ENCODE results near the gene SPATA9. TPM values are rescaled to one million over a fixed set of nuclear protein-coding genes. Genes with fewer than 3 reads are reported as not detected.

Gene SPATA9
- total and polyA plus RNA-seq, 2 of the 8 experiments (the other 6 are each of a cell fraction or from before 2014, with no cell fraction given) = not detected

DNA sequence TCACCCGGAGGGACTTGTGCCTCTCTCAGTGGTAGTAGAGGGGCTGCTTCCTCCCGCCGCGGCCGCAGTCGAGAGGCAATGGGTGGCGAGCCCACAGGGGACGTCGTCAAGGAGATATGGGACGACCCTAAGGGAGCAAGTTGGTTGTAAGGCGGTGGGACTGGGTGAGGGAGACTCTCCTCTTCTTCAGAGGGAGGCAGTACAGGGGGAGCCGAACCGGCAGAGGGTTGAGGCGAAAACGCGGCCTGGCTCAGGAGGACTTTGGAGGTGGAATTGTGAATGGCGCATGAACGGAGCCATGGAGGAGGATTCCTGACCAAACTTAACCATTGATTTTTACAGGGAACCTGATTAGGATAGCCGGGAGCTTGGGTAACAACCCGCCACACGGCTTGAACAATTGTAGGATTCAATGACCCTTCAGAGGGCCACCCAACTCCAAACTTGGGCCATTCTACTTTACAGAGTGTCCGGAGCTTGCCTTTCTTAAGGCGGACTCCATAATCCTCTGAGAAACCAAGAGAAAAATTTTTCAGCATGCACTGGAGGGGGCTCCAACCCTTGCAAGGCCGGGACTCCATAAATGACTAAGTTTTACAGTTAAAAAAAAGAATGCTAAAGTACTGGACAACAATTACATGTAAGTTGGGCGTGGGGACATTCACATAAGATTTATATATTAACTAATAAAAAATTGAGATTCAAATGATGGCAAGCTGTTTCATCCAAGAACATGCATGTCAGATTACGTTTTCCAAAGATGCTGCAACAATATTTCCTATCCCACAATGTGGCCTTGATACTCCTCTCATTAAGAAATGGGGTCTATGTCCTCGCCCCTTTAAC, 28.9 kb upstream of the SPATA9 start (continued):
- TF ChIP-seq ATF3 (IDR thresholded peaks at IDR 0.05; ENCODE audit: insufficient read depth, low read depth, low read length) (no peak), POU5F1 (IDR thresholded peaks at IDR 0.05; ENCODE audit: low read depth, low read length) (no peak), SP1 (IDR thresholded peaks at IDR 0.05; ENCODE audit: low read depth, low read length) (peak; percentile 96), USF2 (IDR thresholded peaks at IDR 0.05; ENCODE audit: low read length) (no peak), POLR2A (IDR thresholded peaks at IDR 0.05; ENCODE audit: control extremely low read depth in 1 of 2, low read depth in 2 of 2, low read length in 2 of 2) (no peak), CHD2 (IDR thresholded peaks at IDR 0.05; ENCODE audit: low read length) (no peak), POLR2AphosphoS5 (IDR thresholded peaks at IDR 0.05; ENCODE audit: low read depth, low read length) (no peak), GABPA (IDR thresholded peaks at IDR 0.05; ENCODE audit: borderline replicate concordance, insufficient read depth, low read length) (no peak), SIN3A (conservative IDR thresholded peaks at IDR 0.05 in 1 of 2, IDR thresholded peaks at IDR 0.05 in 1 of 2; ENCODE audit: low read depth in 1 of 2, low read length in 2 of 2) (no peak), CTBP2 (IDR thresholded peaks at IDR 0.05; ENCODE audit: borderline replicate concordance, insufficient read depth, insufficient read length, low read length) (peak; percentile 39), CTCF (IDR thresholded peaks at IDR 0.05; ENCODE audit: control extremely low read depth in 1 of 3, insufficient read depth in 1 of 3, low read depth in 1 of 3, low read length in 3 of 3) (no peak), EP300 (IDR thresholded peaks at IDR 0.05; ENCODE audit: borderline replicate concordance in 1 of 2, low read depth in 2 of 2, low read length in 2 of 2) (no peak), CREB1 (IDR thresholded peaks at IDR 0.05) (no peak), RXRA (IDR thresholded peaks at IDR 0.05; ENCODE audit: insufficient read depth, low read depth, low read length) (no peak), RAD21 (IDR thresholded peaks at IDR 0.05 in 1 of 2, conservative IDR thresholded peaks at IDR 0.05 in 1 of 2; ENCODE audit: low read depth in 2 of 2, low read length in 2 of 2) (no peak), ZNF274 (IDR thresholded peaks at IDR 0.05; ENCODE audit: borderline replicate concordance, extremely low read depth, low read length) (no peak), BCL11A (IDR thresholded peaks at IDR 0.05; ENCODE audit: low read depth in 2 of 2, low read length in 2 of 2) (no peak), CEBPB (IDR thresholded peaks at IDR 0.05; ENCODE audit: low read depth, low read length) (no peak)
- TF ChIP-seq, protein P1, sequence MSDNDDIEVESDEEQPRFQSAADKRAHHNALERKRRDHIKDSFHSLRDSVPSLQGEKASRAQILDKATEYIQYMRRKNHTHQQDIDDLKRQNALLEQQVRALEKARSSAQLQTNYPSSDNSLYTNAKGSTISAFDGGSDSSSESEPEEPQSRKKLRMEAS (IDR thresholded peaks at IDR 0.05) = no peak
